ENCODE measurements around the gene WFIKKN1. TPM values are rescaled to one million over a fixed set of nuclear protein-coding genes. Genes with fewer than 3 reads are reported as not detected.

The WFIKKN1 gene
- total and polyA plus RNA-seq, 2 of the 13 experiments (the other 11 are each of a cell fraction or from before 2014, with no cell fraction given) = 1.7 to 4.9 TPM

- peak; percentile 59 for TF ChIP-seq PITX1 (CRISPR knock-in tag; IDR thresholded peaks at IDR 0.05)
- no peak; the same call in 1 of the 2 replicates for TF ChIP-seq KDM5B (CRISPR knock-in tag; IDR thresholded peaks at IDR 0.05; ENCODE audit: borderline replicate concordance)
- 0 out of 2 replicates have a peak, but pooled peaks have one; percentile 54 for TF ChIP-seq IRF1 (CRISPR knock-in tag; IDR thresholded peaks at IDR 0.05; ENCODE audit: low read depth)
- TF ChIP-seq MAFG (CRISPR knock-in tag; IDR thresholded peaks at IDR 0.05) = no peak
- no peak for TF ChIP-seq ZNF12 (CRISPR knock-in tag; IDR thresholded peaks at IDR 0.05)
- TF ChIP-seq KDM3A (CRISPR knock-in tag; IDR thresholded peaks at IDR 0.05; ENCODE audit: low read depth) = no peak
- TF ChIP-seq ZNF891 (CRISPR knock-in tag; IDR thresholded peaks at IDR 0.05) = peak; percentile 78
- no peak for TF ChIP-seq GZF1 (CRISPR knock-in tag; IDR thresholded peaks at IDR 0.05)
- TF ChIP-seq THAP8 (CRISPR knock-in tag; IDR thresholded peaks at IDR 0.05; ENCODE audit: borderline replicate concordance) = no peak
- TF ChIP-seq RXRA (CRISPR knock-in tag; IDR thresholded peaks at IDR 0.05) = peak; percentile 80
- peak; percentile 14; the same call in 1 of the 2 replicates for TF ChIP-seq RERE (CRISPR knock-in tag; IDR thresholded peaks at IDR 0.05; ENCODE audit: low read depth)
- TF ChIP-seq TSC22D2 (CRISPR knock-in tag; IDR thresholded peaks at IDR 0.05; ENCODE audit: borderline replicate concordance) = peak; percentile 79; the same call in 1 of the 2 replicates
- 0 out of 2 replicates have a peak, but pooled peaks have one; percentile 28 for TF ChIP-seq PREB (CRISPR knock-in tag; IDR thresholded peaks at IDR 0.05)
- TF ChIP-seq FLYWCH1 (CRISPR knock-in tag; IDR thresholded peaks at IDR 0.05) = no peak
- peak; percentile 55 for TF ChIP-seq TBX2 (CRISPR knock-in tag; IDR thresholded peaks at IDR 0.05; ENCODE audit: borderline replicate concordance)
- TF ChIP-seq NCOA1 (CRISPR knock-in tag; IDR thresholded peaks at IDR 0.05) = no peak
- peak; percentile 45; the same call in 1 of the 2 replicates for TF ChIP-seq ZBTB2 (CRISPR knock-in tag; IDR thresholded peaks at IDR 0.05; ENCODE audit: low read depth)
These were observed 11.6 kb downstream of the WFIKKN1 start (continued) for GRCh38 chr16:642189-643049.
